Myocyte (in vitro differentiated cells): Measurements from ENCODE around the gene RACGAP1. TPM values are rescaled to one million over a fixed set of nuclear protein-coding genes. Genes with fewer than 3 reads are reported as not detected.

ENCODE experiments used
- DNase-seq: peaks from one replicate; pipeline ENCODE4 v3.0.0-alpha.2; 2012; ENCODE audit warnings: low read depth
- total RNA-seq: library from RNA; depleted of rRNA; stranded (reverse); fragments of >200 nt; gene quantifications from 2 replicates; pipeline ENCODE4 v1.2.3, GENCODE V29; 2014

RACGAP1 gene
- total RNA-seq, 1 donor from 2014 or later: 12.8 TPM

GRCh38 chr12:49957570-49957967 is 67.7 kb downstream of the RACGAP1 start:
- no peak for DNase-seq

DNA sequence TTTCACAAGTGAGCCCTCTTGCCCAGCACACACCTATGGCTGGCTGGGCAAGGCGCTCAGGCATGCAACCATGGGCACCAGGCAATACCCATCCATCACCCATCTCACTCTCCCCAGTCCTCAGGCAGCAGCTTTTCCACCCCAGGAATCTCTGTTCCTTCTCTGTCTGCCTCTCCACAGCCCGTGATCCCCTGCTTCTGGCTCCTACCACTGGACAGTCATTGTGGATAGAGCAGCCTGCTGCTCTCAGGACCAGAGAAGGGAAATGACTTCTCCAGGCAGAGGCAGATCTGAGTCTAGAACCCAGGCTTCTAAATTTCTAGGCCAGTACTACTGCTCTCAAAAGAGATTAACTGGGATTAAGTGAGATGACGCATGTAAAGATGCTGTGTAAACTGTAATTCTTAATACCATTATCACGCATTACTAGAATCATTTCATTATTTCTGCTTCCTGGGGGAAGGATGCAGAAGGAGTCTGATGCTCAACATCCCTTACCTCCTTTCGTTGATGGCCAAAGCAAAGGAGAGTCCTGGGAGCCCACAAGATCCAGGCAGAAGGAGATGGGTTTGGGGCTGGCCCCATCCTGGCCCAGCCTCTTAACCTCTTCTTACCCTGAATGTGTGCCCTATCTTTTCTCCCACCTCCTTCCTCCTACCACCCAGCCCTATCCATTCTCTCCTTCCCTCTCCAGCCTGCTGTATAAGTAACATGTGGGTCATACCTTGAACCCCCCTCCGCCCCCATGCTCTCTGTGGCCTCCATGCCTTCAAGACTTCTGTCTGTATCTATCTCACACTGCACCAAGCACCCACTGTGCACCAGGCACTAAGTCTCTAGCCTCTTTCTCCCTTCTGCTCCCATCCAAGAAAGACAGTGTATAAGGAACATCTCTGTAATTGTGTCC is 68.4 kb downstream of the RACGAP1 start:
- no peak for DNase-seq

- no peak for DNase-seq
Observed at GRCh38 chr12:49955899-49956662, 69.2 kb downstream of the RACGAP1 start.

- DNase-seq: no peak
Observed at GRCh38 chr12:49954863-49955830, 70.1 kb downstream of the RACGAP1 start.

DNA sequence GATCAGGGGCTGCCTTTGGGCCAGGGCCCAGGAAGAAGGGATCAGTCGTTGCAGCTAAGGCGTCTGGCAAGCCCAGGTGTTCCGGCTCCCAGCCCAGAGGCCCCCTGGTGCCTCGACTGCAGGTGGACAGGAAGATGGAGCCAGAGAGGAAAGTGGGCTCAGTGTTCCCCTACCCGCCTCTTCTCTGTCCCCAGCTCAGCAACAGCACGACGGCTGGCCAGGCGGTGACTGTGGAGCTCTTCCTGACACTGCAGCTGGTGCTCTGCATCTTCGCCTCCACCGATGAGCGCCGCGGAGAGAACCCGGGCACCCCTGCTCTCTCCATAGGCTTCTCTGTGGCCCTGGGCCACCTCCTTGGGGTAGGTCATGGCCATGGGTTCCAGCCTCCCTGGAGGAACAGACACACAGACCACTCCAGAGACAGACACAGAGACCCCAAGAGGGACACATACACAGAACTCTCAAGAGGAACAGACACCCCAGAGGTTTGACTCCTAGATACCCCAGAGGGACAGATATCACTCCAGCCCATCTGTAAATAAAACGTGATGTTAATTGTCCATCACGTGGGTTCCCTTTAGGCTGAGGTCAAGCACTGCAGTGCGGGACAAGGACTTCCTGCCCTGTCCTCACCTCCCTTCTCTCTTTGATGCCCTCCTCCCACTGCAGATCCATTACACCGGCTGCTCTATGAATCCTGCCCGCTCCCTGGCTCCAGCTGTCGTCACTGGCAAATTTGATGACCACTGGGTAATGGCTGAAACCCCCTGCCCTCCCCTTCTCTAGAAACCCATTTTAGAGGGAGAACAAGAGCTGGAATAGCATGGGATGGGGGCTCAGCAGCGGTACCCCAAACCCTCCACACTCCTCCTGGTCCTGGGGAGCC is 71.1 kb downstream of the RACGAP1 start:
- no peak for DNase-seq

- no peak for DNase-seq
Observed at GRCh38 chr12:49953151-49953550, 72.1 kb downstream of the RACGAP1 start.

- no peak for DNase-seq
Observed at GRCh38 chr12:49952391-49953055, 72.8 kb downstream of the RACGAP1 start.

DNA sequence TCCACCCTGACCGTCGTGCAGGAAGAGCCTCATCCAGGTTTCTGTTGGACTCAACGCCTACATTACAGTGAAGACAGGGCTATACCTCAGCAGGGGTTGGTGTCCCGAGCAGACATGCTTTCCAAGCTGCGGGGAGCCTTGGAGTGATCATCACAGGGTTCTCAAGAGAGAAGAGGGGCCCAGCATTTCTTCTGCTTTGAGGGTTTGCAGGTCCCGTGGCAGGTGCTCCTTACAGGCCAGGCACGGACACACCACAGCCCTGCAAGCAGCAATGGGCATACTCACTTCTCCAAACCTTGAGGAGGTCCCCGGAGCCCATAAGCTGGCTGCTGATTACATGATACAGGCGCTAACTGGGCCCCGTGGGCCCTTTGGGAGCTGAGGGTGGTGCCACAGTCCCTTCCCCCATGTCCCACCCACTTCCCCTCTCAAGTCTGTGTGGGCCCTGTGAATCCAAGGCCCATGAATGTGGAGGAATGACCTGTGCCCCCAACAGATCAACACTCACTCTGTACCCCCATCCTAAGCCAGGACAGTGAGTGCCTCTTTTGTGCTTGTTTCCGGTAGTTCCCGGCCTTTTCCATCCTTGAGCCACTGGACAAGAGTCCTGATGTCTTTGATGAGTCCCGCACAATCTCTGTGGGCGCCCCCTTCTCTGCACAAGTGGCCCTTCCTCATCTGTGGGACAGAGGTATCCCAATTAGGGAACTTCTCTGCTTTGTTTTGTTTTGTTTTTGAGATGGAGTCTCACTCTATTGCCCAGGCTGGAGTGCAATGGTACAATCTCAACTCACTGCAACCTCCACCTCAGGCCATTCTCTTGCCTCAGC is 73.7 kb downstream of the RACGAP1 start:
- DNase-seq: no peak

DNA sequence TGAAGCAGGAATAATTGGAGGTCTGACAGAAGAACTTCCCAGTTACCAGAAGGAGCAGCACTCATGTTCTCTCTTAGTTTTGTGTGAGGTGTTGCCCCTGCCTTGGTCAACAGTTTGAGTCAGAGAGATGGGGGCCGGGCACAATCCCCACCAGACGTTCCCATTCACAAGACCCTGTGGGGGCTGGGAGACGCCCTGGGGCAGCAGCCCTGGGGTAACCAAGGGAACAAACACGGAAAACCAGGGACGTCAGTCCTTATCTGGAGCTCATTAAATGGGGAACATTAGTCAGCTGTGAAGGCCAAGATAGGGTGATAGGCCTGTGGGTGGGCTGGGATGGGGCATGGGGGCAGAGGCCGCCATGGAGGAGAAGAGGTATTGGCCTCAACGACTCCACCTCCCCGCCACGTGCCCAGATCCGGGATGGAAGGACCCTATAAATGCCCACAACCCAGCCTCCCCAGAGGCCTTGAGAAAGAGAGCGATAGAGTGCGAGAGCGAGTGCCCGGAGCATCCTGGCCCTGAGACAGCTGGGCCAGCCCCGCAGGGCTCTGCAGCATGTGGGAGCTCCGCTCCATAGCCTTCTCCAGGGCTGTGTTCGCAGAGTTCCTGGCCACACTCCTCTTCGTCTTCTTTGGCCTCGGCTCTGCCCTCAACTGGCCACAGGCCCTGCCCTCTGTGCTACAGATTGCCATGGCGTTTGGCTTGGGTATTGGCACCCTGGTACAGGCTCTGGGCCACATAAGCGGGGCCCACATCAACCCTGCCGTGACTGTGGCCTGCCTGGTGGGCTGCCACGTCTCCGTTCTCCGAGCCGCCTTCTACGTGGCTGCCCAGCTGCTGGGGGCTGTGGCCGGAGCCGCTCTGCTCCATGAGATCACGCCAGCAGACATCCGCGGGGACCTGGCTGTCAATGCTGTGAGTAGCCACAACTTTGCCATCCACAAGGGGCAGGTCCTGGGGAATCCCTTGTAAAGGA is 74.7 kb downstream of the RACGAP1 start, which contains the start of gene AQP2:
AQP2 (plus strand) TSS at position 465 of the 979 bp plus-strand sequence; CDS start at position 559, 94 bp downstream.
- DNase-seq: no peak

GRCh38 chr12:49949866-49950265 is 75.4 kb downstream of the RACGAP1 start:
- no peak for DNase-seq

DNA sequence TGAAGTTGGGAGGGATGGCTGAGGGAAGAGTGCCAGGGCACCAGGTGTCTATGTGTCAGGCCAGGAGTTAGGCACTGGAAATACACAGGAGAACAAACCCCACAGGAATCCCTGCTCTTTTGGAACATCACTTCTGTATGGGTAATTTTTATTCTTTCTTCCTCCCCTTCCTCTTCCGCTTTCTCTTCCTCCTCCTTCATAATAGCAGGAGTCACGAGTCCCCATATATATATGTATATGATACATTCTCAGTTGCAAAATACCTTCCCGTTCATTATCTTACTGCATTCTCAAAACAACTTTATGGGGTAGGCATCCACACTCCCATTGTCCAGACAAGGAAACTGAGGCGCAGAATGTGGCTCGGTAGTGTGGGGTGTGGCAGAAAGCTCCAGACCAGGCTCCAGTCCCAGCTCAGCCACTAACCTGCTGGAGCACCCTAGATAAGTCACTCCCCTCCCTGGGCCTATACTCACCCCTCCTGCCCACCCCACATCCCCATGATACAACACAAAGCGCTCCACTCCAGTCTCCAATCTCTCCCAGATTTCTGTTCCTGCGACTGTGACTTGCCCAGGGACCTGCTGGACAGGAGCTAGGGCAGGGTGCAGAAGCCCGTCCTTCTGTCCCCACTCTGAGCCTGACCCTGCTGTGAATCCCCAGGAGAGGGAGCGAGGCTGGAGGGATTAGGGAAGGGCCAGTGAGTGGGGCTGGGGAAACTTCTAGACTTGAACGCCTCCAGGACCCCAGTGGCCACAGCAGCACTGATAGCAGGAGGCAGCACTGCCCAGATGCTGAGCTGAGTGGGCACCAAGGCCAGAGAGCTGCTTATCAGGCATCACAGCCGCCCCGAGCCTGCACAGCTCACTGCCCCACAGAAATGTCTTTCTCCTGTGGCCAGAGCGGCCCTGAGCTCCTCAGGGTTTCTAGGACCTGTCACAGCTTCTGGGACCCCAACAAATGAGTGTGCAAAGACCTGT is 76.1 kb downstream of the RACGAP1 start:
- DNase-seq: no peak

GRCh38 chr12:49947593-49948226 is 77.6 kb downstream of the RACGAP1 start:
- DNase-seq: no peak

GRCh38 chr12:49946497-49946896 is 78.8 kb downstream of the RACGAP1 start:
- no peak for DNase-seq

DNA sequence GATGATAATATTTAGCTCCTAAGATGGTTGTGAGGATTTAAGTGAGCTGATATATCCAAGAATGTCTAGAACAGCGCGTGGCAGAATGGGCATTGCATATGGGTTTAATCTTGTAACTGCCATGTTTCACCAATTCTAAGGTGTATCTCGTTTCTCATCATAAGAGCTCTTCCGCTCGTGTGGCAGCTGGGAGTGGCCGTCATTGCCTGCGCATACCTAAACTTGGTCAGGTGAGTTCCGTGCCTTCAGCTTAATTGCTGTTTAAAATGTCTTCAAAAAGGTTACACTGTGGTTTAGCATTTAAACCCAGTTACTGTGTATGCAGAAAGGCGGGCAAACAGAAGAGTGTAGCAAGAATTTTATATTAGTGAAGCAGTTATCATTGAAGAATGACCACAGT is 79.2 kb downstream of the RACGAP1 start:
- no peak for DNase-seq

DNA sequence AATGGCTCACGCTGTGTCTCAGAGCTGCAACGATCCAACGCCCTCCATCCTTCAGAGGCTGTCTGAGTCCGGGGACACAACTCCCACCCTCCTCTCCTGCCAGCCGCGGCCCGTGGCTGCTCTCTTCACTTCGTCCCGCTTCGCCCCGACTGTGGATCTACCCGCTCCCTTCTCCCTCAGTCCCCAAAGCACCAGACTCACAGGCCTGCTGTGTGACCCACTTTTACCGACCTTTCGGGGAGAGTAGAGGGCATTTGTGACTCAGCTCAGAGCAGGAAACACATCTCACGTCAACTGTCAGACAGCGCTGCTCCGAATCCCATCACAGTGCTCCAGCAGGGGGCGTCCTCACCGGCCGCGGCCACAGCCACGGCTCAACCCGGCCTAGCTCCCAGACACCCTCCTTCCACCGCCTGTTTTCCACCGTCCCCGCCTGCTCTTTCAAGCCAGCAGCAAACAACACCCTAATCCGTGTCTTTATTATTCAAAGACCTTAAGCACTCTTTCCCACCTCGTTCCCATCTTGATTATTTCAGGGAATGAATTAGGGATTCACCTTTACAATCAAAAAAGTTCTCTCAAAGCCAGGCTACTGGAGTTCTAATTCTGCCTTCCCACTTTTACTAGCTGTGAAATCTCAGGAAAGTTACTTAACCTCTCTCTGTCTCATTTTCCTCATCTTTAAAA is 79.8 kb downstream of the RACGAP1 start:
- DNase-seq: peak; percentile 81
